ENCODE results near the gene TP53TG5. TPM values are rescaled to one million over a fixed set of nuclear protein-coding genes. Genes with fewer than 3 reads are reported as not detected.

The TP53TG5 gene
- polyA plus RNA-seq, 1 donor from 2014 or later = not detected

Other genes with a start within 250 kb of the TP53TG5 start
- 0.65 TPM for gene PI3, start 203.4 kb downstream of the TP53TG5 start, polyA plus RNA-seq
- gene SEMG1, start 171.3 kb downstream of the TP53TG5 start, polyA plus RNA-seq = not detected
- gene SEMG2, start 157.0 kb downstream of the TP53TG5 start, polyA plus RNA-seq = not detected
- gene SLPI, start 123.8 kb downstream of the TP53TG5 start, polyA plus RNA-seq = not detected
- not detected for gene RBPJL, start 71.5 kb downstream of the TP53TG5 start, polyA plus RNA-seq
- gene MATN4, start 70.0 kb downstream of the TP53TG5 start, polyA plus RNA-seq = not detected
- gene SDC4, start 29.9 kb downstream of the TP53TG5 start, polyA plus RNA-seq = not detected
- 24.4 TPM for gene SYS1, start 15.2 kb downstream of the TP53TG5 start, polyA plus RNA-seq
- gene DBNDD2, start 30.0 kb upstream of the TP53TG5 start, polyA plus RNA-seq = not detected
- gene PIGT, start 37.8 kb upstream of the TP53TG5 start, polyA plus RNA-seq = 69.3 TPM
- 2.2 TPM for gene WFDC2, start 91.4 kb upstream of the TP53TG5 start, polyA plus RNA-seq
- gene SPINT3, start 137.3 kb upstream of the TP53TG5 start, polyA plus RNA-seq = not detected
- not detected for gene WFDC6, start 161.2 kb upstream of the TP53TG5 start, polyA plus RNA-seq
- gene EPPIN, start 169.1 kb upstream of the TP53TG5 start, polyA plus RNA-seq = not detected
- gene WFDC8, start 201.0 kb upstream of the TP53TG5 start, polyA plus RNA-seq = not detected

Measured in IgD-negative memory B cell (primary cell).